NCI-H2227 (cell line): Measurements from ENCODE around the gene ACAA1.
"Not testable (repeated sequence)": the region's sequence is repeated elsewhere in the genome, so short reads cannot be mapped to it uniquely, and the experiment has no call there.

ENCODE experiments used
- DNase-seq: peaks from one replicate; lab custom pipeline; 2025; ENCODE audit not compliant: unreplicated experiment; lab: John Stamatoyannopoulos, UW

The ACAA1 gene

GRCh38 chr3:38107911-38108648, 28.8 kb downstream of the ACAA1 start:
- no peak for DNase-seq

GRCh38 chr3:38105525-38105924, 31.4 kb downstream of the ACAA1 start:
- DNase-seq, result no peak

GRCh38 chr3:38102444-38102814, 34.5 kb downstream of the ACAA1 start:
- no peak for DNase-seq

GRCh38 chr3:38101811-38102443, 35.0 kb downstream of the ACAA1 start:
- DNase-seq, result peak; percentile 69

- no peak for DNase-seq
These were observed 36.4 kb downstream of the ACAA1 start for GRCh38 chr3:38100498-38100897.

- peak; percentile 56 for DNase-seq
These were observed 37.4 kb downstream of the ACAA1 start for GRCh38 chr3:38099518-38099917.

GRCh38 chr3:38098376-38098723, 38.6 kb downstream of the ACAA1 start:
- no peak for DNase-seq

GRCh38 chr3:38097446-38098375, 39.2 kb downstream of the ACAA1 start:
- no peak for DNase-seq

- DNase-seq, result no peak
These were observed 41.1 kb downstream of the ACAA1 start for GRCh38 chr3:38095669-38096483.

GRCh38 chr3:38094999-38095398, 41.9 kb downstream of the ACAA1 start:
- no peak for DNase-seq

- DNase-seq, result no peak
These were observed 46.5 kb downstream of the ACAA1 start for GRCh38 chr3:38090453-38090852.

- DNase-seq, result no peak
These were observed 47.8 kb downstream of the ACAA1 start for GRCh38 chr3:38089163-38089562.

- no peak for DNase-seq
These were observed 48.5 kb downstream of the ACAA1 start for GRCh38 chr3:38088126-38089078.

GRCh38 chr3:38087278-38087677, 49.6 kb downstream of the ACAA1 start:
- DNase-seq, result not testable (repeated sequence)

- DNase-seq, result no peak
These were observed 50.4 kb downstream of the ACAA1 start for GRCh38 chr3:38086496-38086895.

GRCh38 chr3:38085943-38086324, 51.0 kb downstream of the ACAA1 start:
- DNase-seq, result no peak

- no peak for DNase-seq
These were observed 51.5 kb downstream of the ACAA1 start for GRCh38 chr3:38085311-38085942.

- DNase-seq, result no peak
These were observed 52.3 kb downstream of the ACAA1 start for GRCh38 chr3:38084334-38085310.
